H1 (cell line): ENCODE data around the gene PYGB. TPM values are rescaled to one million over a fixed set of nuclear protein-coding genes. Genes with fewer than 3 reads are reported as not detected.
A peak's percentile ranks its signal among the peaks of the same experiment; 100 is the strongest.

Experiments used
- CTCF ChIA-PET: fragments of 300-600 bp; sonication (Branson Sonifier 250); formaldehyde crosslinking; loops from one replicate; lab custom pipeline; 2021; ENCODE audit not compliant: partially characterized antibody; lab: Charles Lee
- POLR2A ChIA-PET: fragments of 300-600 bp; sonication (Branson Sonifier 250); formaldehyde crosslinking; loops from one replicate; lab custom pipeline; 2021; ENCODE audit warnings: inconsistent platforms; ENCODE audit not compliant: partially characterized antibody; lab: Charles Lee
- DNase-seq, 2 experiments: peaks; one replicate each; pipeline versions ENCODE4 v3.0.0 to v3.0.0-alpha.2; 2010 to 2022; ENCODE audit warnings: low spot score in 2 of 2, low read depth in 1 of 2, mixed read lengths in 1 of 2
- FAIRE-seq: peaks from 2 replicates; lab custom pipeline; 2011; peaks lifted over from hg19 to GRCh38; lab: Jason Lieb, UNC
- H2AFZ ChIP-seq: 2 replicates; pipeline ENCODE4 v1.8.1; 2012; ENCODE audit warnings: low read length, inconsistent platforms
- H2AK5ac ChIP-seq: 2 replicates; pipeline ENCODE4 v1.6.1; 2013; ENCODE audit warnings: low read depth, low read length
- H2BK120ac ChIP-seq: replicated peaks from 2 replicates; pipeline ENCODE3; 2013; ENCODE audit warnings: low read depth, low read length, inconsistent platforms
- H2BK12ac ChIP-seq: 2 replicates; pipeline ENCODE4 v1.6.1; 2013; ENCODE audit warnings: low read depth, low read length
- H2BK15ac ChIP-seq: 2 replicates; pipeline ENCODE4 v1.6.1; 2013; ENCODE audit warnings: low read length
- H2BK20ac ChIP-seq: 2 replicates; pipeline ENCODE4 v1.6.1; 2013; ENCODE audit warnings: low read length
- H2BK5ac ChIP-seq: 2 replicates; pipeline ENCODE4 v1.6.1; 2013; ENCODE audit warnings: low read depth, low read length
- H3K14ac ChIP-seq: 2 replicates; pipeline ENCODE4 v1.6.1; 2013; ENCODE audit warnings: inconsistent platforms; ENCODE audit not compliant: insufficient read length
- H3K18ac ChIP-seq: 2 replicates; pipeline ENCODE4 v1.6.1; 2013; ENCODE audit warnings: low read length; ENCODE audit errors: extremely low read depth
- H3K23ac ChIP-seq: 2 replicates; pipeline ENCODE4 v1.6.1; 2013; ENCODE audit warnings: inconsistent platforms; ENCODE audit not compliant: insufficient read length
- H3K23me2 ChIP-seq: 2 replicates; pipeline ENCODE4 v1.6.1; 2013; ENCODE audit warnings: low read depth, low read length
- H3K27ac ChIP-seq: 2 replicates; pipeline ENCODE4 v1.6.1; 2011; ENCODE audit warnings: low read depth, low read length, inconsistent platforms
- H3K27me3 ChIP-seq, 4 experiments: replicated peaks in 1 of 4; 1 replicate in 1 of 4; 2 replicates in 3 of 4; pipeline versions ENCODE4 v1.6.1 to v1.8.1; 2011 to 2013; ENCODE audit warnings: low read length in 3 of 4, mild to moderate bottlenecking in 3 of 4, inconsistent platforms in 2 of 4, mixed read lengths in 2 of 4, moderate library complexity in 1 of 4; ENCODE audit not compliant: control insufficient read depth in 3 of 4, insufficient read depth in 3 of 4; ENCODE audit errors: extremely low read depth in 1 of 4
- H3K36me3 ChIP-seq, 4 experiments: 2 replicates each; pipeline versions ENCODE4 v1.6.1 to v1.8.1; 2011 to 2013; ENCODE audit warnings: mild to moderate bottlenecking in 4 of 4, low read length in 3 of 4, moderate library complexity in 2 of 4, control low read depth in 1 of 4, inconsistent platforms in 1 of 4; ENCODE audit not compliant: insufficient read depth in 4 of 4, control insufficient read depth in 2 of 4
- H3K4ac ChIP-seq: replicated peaks from 2 replicates; pipeline ENCODE3; 2013; ENCODE audit warnings: low read length, low read depth, mixed read lengths, inconsistent platforms; ENCODE audit not compliant: insufficient read length
- H3K4me1 ChIP-seq, 4 experiments: replicated peaks in 1 of 4; 1 replicate in 1 of 4; 2 replicates in 3 of 4; pipeline versions ENCODE4 v1.6.1 to v1.8.1; 2011 to 2013; ENCODE audit warnings: low read length in 3 of 4, inconsistent platforms in 2 of 4, mixed read lengths in 1 of 4; ENCODE audit not compliant: insufficient read depth in 4 of 4, control insufficient read depth in 3 of 4
- H3K4me2 ChIP-seq, 2 experiments: 2 replicates each; pipeline versions ENCODE4 v1.6.1 to v1.8.1; 2011 to 2013; ENCODE audit warnings: low read depth in 2 of 2, low read length in 2 of 2, control low read depth in 1 of 2, inconsistent platforms in 1 of 2, mild to moderate bottlenecking in 1 of 2; ENCODE audit not compliant: insufficient read depth in 1 of 2
- H3K4me3 ChIP-seq, 4 experiments: fragments of 200-600, 300-600 bp in 1 of 4; sonication (generic), shearing (Covaris generic), sonication (Bioruptor Twin) in 1 of 4; 2 replicates each; pipeline versions ENCODE4 v1.5.1 to v1.8.1; 2011 to 2016; ENCODE audit warnings: low read length in 4 of 4, low read depth in 3 of 4, control low read depth in 2 of 4, inconsistent platforms in 2 of 4, mild to moderate bottlenecking in 2 of 4, mixed read lengths in 1 of 4, moderate library complexity in 1 of 4; ENCODE audit not compliant: insufficient read depth in 2 of 4; ENCODE audit errors: extremely low read depth in 1 of 4
- H3K56ac ChIP-seq: replicated peaks from 2 replicates; pipeline ENCODE3; 2013; ENCODE audit warnings: low read depth, mild to moderate bottlenecking, mixed read lengths, low read length, inconsistent platforms; ENCODE audit not compliant: insufficient read length
- H3K79me1 ChIP-seq: 2 replicates; pipeline ENCODE4 v1.6.1; 2013; ENCODE audit warnings: low read depth, low read length, control low read depth
- H3K79me2 ChIP-seq, 2 experiments: 2 replicates each; pipeline versions ENCODE4 v1.6.1 to v1.8.1; 2012 to 2013; ENCODE audit warnings: low read length in 2 of 2, mild to moderate bottlenecking in 2 of 2, inconsistent platforms in 1 of 2; ENCODE audit not compliant: insufficient read depth in 2 of 2, control insufficient read depth in 1 of 2
- H3K9ac ChIP-seq, 4 experiments: replicated peaks in 1 of 4; 1 replicate in 1 of 4; 2 replicates in 3 of 4; pipeline versions ENCODE4 v1.6.1 to v1.8.1; 2011 to 2013; ENCODE audit warnings: low read depth in 3 of 4, low read length in 3 of 4, control low read depth in 2 of 4, mild to moderate bottlenecking in 2 of 4, moderate library complexity in 2 of 4, inconsistent platforms in 1 of 4; ENCODE audit errors: extremely low read depth in 1 of 4
- H3K9me3 ChIP-seq, 2 experiments: 2 replicates each; pipeline versions ENCODE4 v1.6.1 to v1.8.1; 2012 to 2013; ENCODE audit warnings: mild to moderate bottlenecking in 2 of 2, moderate library complexity in 2 of 2, control low read depth in 1 of 2, inconsistent platforms in 1 of 2, low read depth in 1 of 2, low read length in 1 of 2, mixed read lengths in 1 of 2; ENCODE audit not compliant: insufficient read depth in 2 of 2
- H4K20me1 ChIP-seq, 2 experiments: replicated peaks in 1 of 2; 2 replicates each; pipeline versions ENCODE3 to v1.8.1; 2011 to 2013; ENCODE audit warnings: inconsistent platforms in 2 of 2, low read length in 2 of 2, mild to moderate bottlenecking in 1 of 2; ENCODE audit not compliant: insufficient read depth in 2 of 2, control insufficient read depth in 1 of 2
- H4K5ac ChIP-seq: 2 replicates; pipeline ENCODE4 v1.6.1; 2013; ENCODE audit warnings: low read length, low read depth, mixed read lengths, inconsistent platforms; ENCODE audit not compliant: insufficient read length
- H4K8ac ChIP-seq: 2 replicates; pipeline ENCODE4 v1.8.0; 2013; ENCODE audit warnings: mild to moderate bottlenecking, moderate library complexity, low read length, inconsistent platforms; ENCODE audit not compliant: insufficient read depth; ENCODE audit errors: extremely low read depth
- H4K91ac ChIP-seq: replicated peaks from 2 replicates; pipeline ENCODE3; 2013; ENCODE audit warnings: low read length, mixed read lengths, inconsistent platforms; ENCODE audit not compliant: insufficient read length
- ATF2 ChIP-seq: IDR thresholded peaks from 2 replicates; pipeline ENCODE4 v1.6.1; 2012; ENCODE audit warnings: low read length, inconsistent platforms
- CEBPB ChIP-seq: IDR thresholded peaks from 2 replicates; pipeline ENCODE4 v1.6.1; 2012; ENCODE audit warnings: low read depth, low read length
- GTF2F1 ChIP-seq: IDR thresholded peaks from 2 replicates; pipeline ENCODE4 v1.6.1; 2012; ENCODE audit warnings: low read depth, low read length, improper control_type of control experiment, borderline replicate concordance
- KDM1A ChIP-seq: fragments of 200-600, 300-600 bp; sonication (generic); IDR thresholded peaks from 2 replicates; pipeline ENCODE4 v1.7.1; 2016; ENCODE audit warnings: mild to moderate bottlenecking, low read length, borderline replicate concordance
- MAFK ChIP-seq: IDR thresholded peaks from 2 replicates; pipeline ENCODE4 v1.6.1; 2012; ENCODE audit warnings: low read depth, mild to moderate bottlenecking, improper control_type of control experiment, low read length
- NRF1 ChIP-seq: IDR thresholded peaks from 2 replicates; pipeline ENCODE4 v1.6.1; 2011; ENCODE audit warnings: mild to moderate bottlenecking, low read depth, low read length, improper control_type of control experiment
- RAD21 ChIP-seq, 2 experiments: IDR thresholded peaks in 1 of 2; conservative IDR thresholded peaks in 1 of 2; 2 replicates each; pipeline ENCODE4 v1.6.1; 2011; ENCODE audit warnings: low read depth in 2 of 2, low read length in 2 of 2, improper control_type of control experiment in 1 of 2, inconsistent platforms in 1 of 2, mild to moderate bottlenecking in 1 of 2, moderate library complexity in 1 of 2
- SRF ChIP-seq: IDR thresholded peaks from 2 replicates; pipeline ENCODE4 v1.6.1; 2011; ENCODE audit warnings: mild to moderate bottlenecking, low read depth, low read length, moderate library complexity
- SUZ12 ChIP-seq: fragments of 200-600 bp; sonication (generic); IDR thresholded peaks from 2 replicates; pipeline ENCODE4 v1.6.1; 2012; ENCODE audit warnings: mild to moderate bottlenecking, inconsistent platforms, low read length, moderate library complexity, mixed read lengths
- TBP ChIP-seq: IDR thresholded peaks from 2 replicates; pipeline ENCODE4 v1.6.1; 2011; ENCODE audit warnings: low read depth, low read length, improper control_type of control experiment
- ZNF274 ChIP-seq: IDR thresholded peaks from 2 replicates; pipeline ENCODE4 v1.7.0; 2012; ENCODE audit warnings: low read length, borderline replicate concordance; ENCODE audit errors: extremely low read depth
- WGBS, 2 experiments: shearing (Covaris generic) in 1 of 2; methylation state at CpG; one replicate each; pipeline versions ENCODE4 v1.1.6 to v1.1.7; 2013 to 2015; ENCODE audit warnings: low lambda C conversion rate in 2 of 2, mixed read lengths in 2 of 2, inconsistent platforms in 1 of 2, low coverage in 1 of 2, missing lambda C conversion rate in 1 of 2; ENCODE audit not compliant: insufficient replicate concordance in 2 of 2, insufficient coverage in 1 of 2, insufficient read length in 1 of 2; ENCODE audit errors: extremely low coverage in 1 of 2, missing lambda C conversion rate in 1 of 2; 5-methylcytosine and 5-hydroxymethylcytosine counted together
- polyA plus RNA-seq, 7 experiments: library from polyadenylated mRNA; depleted of rRNA in 3 of 7; stranded (reverse) in 5 of 7; unstranded in 2 of 7; fragments of >200 nt in 5 of 7; fragments of 200-250 nt in 2 of 7; gene quantifications; 1 replicate in 5 of 7; 2 replicates in 1 of 7; 4 replicates in 1 of 7; pipeline versions ENCODE4 v1.2.1 to v1.2.3, GENCODE V29; 2011 to 2013; ENCODE audit warnings: missing spikeins in 2 of 7, mixed read lengths in 2 of 7
- total RNA-seq: library from RNA; stranded (reverse); fragmentation: NEBNext Ultra II Directional; extraction: Animal tissue kit (Norgen Biotek cat#: 25700); gene quantifications from 2 replicates; pipeline ENCODE4 v1.2.1, GENCODE V29; 2021

The PYGB gene
- total and polyA plus RNA-seq, 2 of the 8 experiments (the other 6 are each of a cell fraction or from before 2014, with no cell fraction given) = 26.6 to 56.0 TPM

- H4K91ac ChIP-seq = no peak overlapping the region
- H3K4ac ChIP-seq = no peak overlapping the region
- CTCF ChIA-PET = interaction anchor here (0.9 to 2.1 kb wide), 4 partner anchors 9 to 277 kb away, joined by 3 to 6 read pairs (median 4); no protein-coding TSS in a partner anchor
- no peak overlapping the region for H3K18ac ChIP-seq
- no peak overlapping the region for H2AK5ac ChIP-seq
- H3K4me1 ChIP-seq = no peaks in the 10 kb centered on the region; a peak in 2 of 7 replicates
- H3K27ac ChIP-seq = no peak overlapping the region
- 87% methylated on average over 13 of the region's 13 CpGs; no CpG with 5 or more reads in 1 of the 2 experiments for WGBS, 2 experiments
- no peak overlapping the region for H3K9ac ChIP-seq
- POLR2A ChIA-PET = interaction anchor here (0.7 to 1.3 kb wide), 2 partner anchors 15 to 24 kb away, joined by 3 read pairs; partner anchors contain the start of gene PYGB
- H2BK15ac ChIP-seq = no peak overlapping the region
- H2BK20ac ChIP-seq = no peak overlapping the region
- no peak overlapping the region for H2BK12ac ChIP-seq
- H3K4me2 ChIP-seq = no peak overlapping the region
- no peak overlapping the region for H3K14ac ChIP-seq
- no peak overlapping the region for H3K23ac ChIP-seq
- H3K56ac ChIP-seq = no peak overlapping the region
- no peak overlapping the region for H3K4me3 ChIP-seq
- no peak overlapping the region for H2BK120ac ChIP-seq
- H3K79me2 ChIP-seq = no peaks in the 10 kb centered on the region
- peaks cover 2% of the 10 kb centered on the region for H3K79me1 ChIP-seq
- H2BK5ac ChIP-seq = no peak overlapping the region
- no peak overlapping the region for H4K5ac ChIP-seq
- H3K27me3 ChIP-seq = no peaks in the 10 kb centered on the region
- H4K8ac ChIP-seq = no peak overlapping the region
- DNase-seq = peak in 1 of 2 experiments; percentile 30
- H3K23me2 ChIP-seq = no peaks in the 10 kb centered on the region
- H3K36me3 ChIP-seq = peaks cover 5 to 24% (median 15%) of the 10 kb centered on the region in 4 experiments; a peak in 7 of 8 replicates
- no peak for FAIRE-seq
- H3K9me3 ChIP-seq = no peaks in the 10 kb centered on the region
- peaks cover 4% of the 10 kb centered on the region in 2 experiments for H4K20me1 ChIP-seq
- no peak overlapping the region for H2AFZ ChIP-seq
- TF ChIP-seq TBP (no peak), CEBPB (no peak), GTF2F1 (no peak), ATF2 (no peak), ZNF274 (no peak), MAFK (no peak), KDM1A (no peak), SRF (no peak), RAD21 (IDR thresholded peaks at IDR 0.05 in 1 of 2, conservative IDR thresholded peaks at IDR 0.05 in 1 of 2; ENCODE audit: low read depth in 2 of 2, low read length in 2 of 2) (no peak), SUZ12 (no peak), NRF1 (no peak)
Observed at GRCh38 chr20:25271486-25272222, 23.8 kb downstream of the PYGB start.
